ENCODE data around the gene FCRL2.
"Not testable (repeated sequence)": the region's sequence is repeated elsewhere in the genome, so short reads cannot be mapped to it uniquely, and the experiment has no call there.

FCRL2 gene

GRCh38 chr1:157748262-157748817 lies 28.6 kb downstream of the FCRL2 start:
- DNase-seq: no peak

- DNase-seq: no peak
Observed at GRCh38 chr1:157739229-157739901, 37.6 kb downstream of the FCRL2 start.

- not testable (repeated sequence) for DNase-seq
Observed at GRCh38 chr1:157735991-157736390, 40.9 kb downstream of the FCRL2 start.

GRCh38 chr1:157734321-157734720 lies 42.6 kb downstream of the FCRL2 start:
- no peak for DNase-seq

GRCh38 chr1:157732755-157733154 lies 44.2 kb downstream of the FCRL2 start:
- no peak for DNase-seq

GRCh38 chr1:157725221-157725577 lies 51.7 kb downstream of the FCRL2 start:
- DNase-seq: no peak

GRCh38 chr1:157724537-157725220 lies 52.3 kb downstream of the FCRL2 start:
- DNase-seq: no peak

GRCh38 chr1:157723157-157723556 lies 53.8 kb downstream of the FCRL2 start:
- no peak for DNase-seq

GRCh38 chr1:157721985-157722384 lies 54.9 kb downstream of the FCRL2 start:
- no peak for DNase-seq

- DNase-seq: no peak
Observed at GRCh38 chr1:157715736-157716135, 61.2 kb downstream of the FCRL2 start.

- no peak for DNase-seq
Observed at GRCh38 chr1:157711802-157712201, 65.1 kb downstream of the FCRL2 start.

- no peak for DNase-seq
Observed at GRCh38 chr1:157704878-157705277, 72.1 kb downstream of the FCRL2 start.

- DNase-seq: no peak
Observed at GRCh38 chr1:157703981-157704380, 73.0 kb downstream of the FCRL2 start.

GRCh38 chr1:157702308-157702825 lies 74.6 kb downstream of the FCRL2 start:
- no peak for DNase-seq

GRCh38 chr1:157700732-157701131 lies 76.2 kb downstream of the FCRL2 start, which contains the start of gene FCRL3:
Gene FCRL3 (minus strand): TSS chr1:157700769. CDS start chr1:157700489, 280 bp downstream.
- DNase-seq: no peak

GRCh38 chr1:157700305-157700704 lies 76.6 kb downstream of the FCRL2 start:
- no peak for DNase-seq

- DNase-seq: no peak
Observed at GRCh38 chr1:157697781-157698569, 79.0 kb downstream of the FCRL2 start.

GRCh38 chr1:157696966-157697628 lies 79.8 kb downstream of the FCRL2 start:
- DNase-seq: no peak
